ENCODE results near the gene RFLNA. TPM values are rescaled to one million over a fixed set of nuclear protein-coding genes. Genes with fewer than 3 reads are reported as not detected.

RFLNA gene
- total RNA-seq, 1 experiment from 2014 or later, result not detected

- Mint-ChIP-seq H3K36me3 (ENCODE audit: insufficient read depth, unreplicated experiment) (no peaks in the 10 kb centered on the region), H3K4me1 (ENCODE audit: insufficient read depth, unreplicated experiment) (no peaks in the 10 kb centered on the region), H3K4me3 (ENCODE audit: unreplicated experiment) (no peak overlapping the region), H3K9me3 (ENCODE audit: unreplicated experiment) (no peaks in the 10 kb centered on the region), H3K27ac (ENCODE audit: low read depth, unreplicated experiment) (no peak overlapping the region), H3K27me3 (ENCODE audit: insufficient read depth, unreplicated experiment) (peaks cover 22% of the 10 kb centered on the region)
- DNase-seq (ENCODE audit: unreplicated experiment), result no peak
- intact Hi-C loops (cut with micrococcal nuclease), result no loop called here
- TF ChIP-seq CTCF (IDR thresholded peaks at IDR 0.05; ENCODE audit: unreplicated experiment), result no peak
- no TSS peak for BruUV-seq (replicated peaks)
- ChIA-PET CTCF (interaction anchor here (0.5 to 0.7 kb wide), 2 partner anchors 8 to 168 kb away, joined by 3 read pairs; no protein-coding TSS in a partner anchor), POLR2A (no interaction called here)
Measured at GRCh38 chr12:124314766-124315165, 19.9 kb downstream of the RFLNA start.

- no peak overlapping the region for H3K4me3 Mint-ChIP-seq (ENCODE audit: unreplicated experiment)
Measured at GRCh38 chr12:124315372-124316044, 20.6 kb downstream of the RFLNA start.

GRCh38 chr12:124316257-124316900, 21.5 kb downstream of the RFLNA start:
- Mint-ChIP-seq H3K27ac (ENCODE audit: low read depth, unreplicated experiment) (no peak overlapping the region), H3K36me3 (ENCODE audit: insufficient read depth, unreplicated experiment) (no peaks in the 10 kb centered on the region), H3K27me3 (ENCODE audit: insufficient read depth, unreplicated experiment) (peaks cover 22% of the 10 kb centered on the region), H3K4me1 (ENCODE audit: insufficient read depth, unreplicated experiment) (no peaks in the 10 kb centered on the region), H3K9me3 (ENCODE audit: unreplicated experiment) (no peaks in the 10 kb centered on the region), H3K4me3 (ENCODE audit: unreplicated experiment) (no peak overlapping the region)
- intact Hi-C loops (cut with micrococcal nuclease), result no loop called here
- POLR2A ChIA-PET, result interaction anchor here (0.5 kb wide), 1 partner anchor 411 kb away, joined by 3 read pairs; no protein-coding TSS in a partner anchor
- no TSS peak for BruUV-seq (replicated peaks)
- CTCF ChIA-PET, result interaction anchor here (0.9 to 1.2 kb wide), 4 partner anchors 19 to 389 kb away, joined by 3 to 5 read pairs (median 3); no protein-coding TSS in a partner anchor
- DNase-seq (ENCODE audit: unreplicated experiment), result no peak
- no peak for TF ChIP-seq CTCF (IDR thresholded peaks at IDR 0.05; ENCODE audit: unreplicated experiment)

More at GRCh38 chr12:124315372-124316044, 20.6 kb downstream of the RFLNA start:
- no peaks in the 10 kb centered on the region for H3K36me3 Mint-ChIP-seq (ENCODE audit: insufficient read depth, unreplicated experiment)
- ChIA-PET POLR2A (interaction anchor here (0.5 kb wide), 1 partner anchor 410 kb away, joined by 3 read pairs; no protein-coding TSS in a partner anchor), CTCF (interaction anchor here (0.7 to 1.2 kb wide), 5 partner anchors 9 to 388 kb away, joined by 3 to 5 read pairs (median 3); no protein-coding TSS in a partner anchor)
- H3K9me3 Mint-ChIP-seq (ENCODE audit: unreplicated experiment), result no peaks in the 10 kb centered on the region
- H3K27me3 Mint-ChIP-seq (ENCODE audit: insufficient read depth, unreplicated experiment), result peaks cover 22% of the 10 kb centered on the region
- intact Hi-C loops (cut with micrococcal nuclease), result no loop called here
- BruUV-seq (replicated peaks), result no TSS peak
- TF ChIP-seq CTCF (IDR thresholded peaks at IDR 0.05; ENCODE audit: unreplicated experiment), result no peak
- no peak for DNase-seq (ENCODE audit: unreplicated experiment)
- H3K4me1 Mint-ChIP-seq (ENCODE audit: insufficient read depth, unreplicated experiment), result no peaks in the 10 kb centered on the region
- H3K27ac Mint-ChIP-seq (ENCODE audit: low read depth, unreplicated experiment), result no peak overlapping the region

GRCh38 chr12:124317400-124317799, 22.5 kb downstream of the RFLNA start:
- intact Hi-C loops (cut with micrococcal nuclease), result no loop called here
- ChIA-PET POLR2A (no interaction called here), CTCF (interaction anchor here (0.7 to 1.0 kb wide), 2 partner anchors 195 to 280 kb away, joined by 3 read pairs; no protein-coding TSS in a partner anchor)
- no peak for DNase-seq (ENCODE audit: unreplicated experiment)
- TF ChIP-seq CTCF (IDR thresholded peaks at IDR 0.05; ENCODE audit: unreplicated experiment), result no peak
- Mint-ChIP-seq H3K4me3 (ENCODE audit: unreplicated experiment) (no peak overlapping the region), H3K9me3 (ENCODE audit: unreplicated experiment) (no peaks in the 10 kb centered on the region), H3K27ac (ENCODE audit: low read depth, unreplicated experiment) (no peak overlapping the region), H3K36me3 (ENCODE audit: insufficient read depth, unreplicated experiment) (peaks cover under 1% of the 10 kb centered on the region), H3K4me1 (ENCODE audit: insufficient read depth, unreplicated experiment) (no peaks in the 10 kb centered on the region), H3K27me3 (ENCODE audit: insufficient read depth, unreplicated experiment) (peaks cover 22% of the 10 kb centered on the region)
- no TSS peak for BruUV-seq (replicated peaks)

All from MCF 10A (cell line).